HG02759 (cell line): ENCODE data around the gene TXLNB.
A peak's percentile ranks its signal among the peaks of the same experiment; 100 is the strongest.
"Not testable (repeated sequence)": the region's sequence is repeated elsewhere in the genome, so short reads cannot be mapped to it uniquely, and the experiment has no call there.

Experiments
- ATAC-seq: cut with Tn5 transposase; IDR thresholded peaks from one replicate; pipeline ENCODE4 v1.9.1; 2021; ENCODE audit warnings: mild to moderate bottlenecking, moderate library complexity; ENCODE audit not compliant: unreplicated experiment

TXLNB gene

GRCh38 chr6:139313229-139313628 is 21.4 kb upstream of the TXLNB start:
- no peak for ATAC-seq

- no peak for ATAC-seq
Observed at GRCh38 chr6:139311831-139312230, 20.0 kb upstream of the TXLNB start.

GRCh38 chr6:139308936-139309603 is 17.3 kb upstream of the TXLNB start:
- ATAC-seq, result no peak

GRCh38 chr6:139308286-139308916 is 16.6 kb upstream of the TXLNB start:
- no peak for ATAC-seq

- ATAC-seq, result no peak
Observed at GRCh38 chr6:139306291-139306981, 14.6 kb upstream of the TXLNB start.

- ATAC-seq, result no peak
Observed at GRCh38 chr6:139303185-139303584, 11.4 kb upstream of the TXLNB start.

- no peak for ATAC-seq
Observed at GRCh38 chr6:139297921-139298320, 6.1 kb upstream of the TXLNB start.

GRCh38 chr6:139296927-139297326 is 5.1 kb upstream of the TXLNB start:
- no peak for ATAC-seq

- ATAC-seq, result no peak
Observed at GRCh38 chr6:139295901-139296300, 4.1 kb upstream of the TXLNB start.

GRCh38 chr6:139294090-139294489 is 2.3 kb upstream of the TXLNB start:
- no peak for ATAC-seq

GRCh38 chr6:139293230-139293629 is 1.4 kb upstream of the TXLNB start:
- not testable (repeated sequence) for ATAC-seq

GRCh38 chr6:139290787-139291311 is 949 bp downstream of the TXLNB start:
- ATAC-seq, result peak; percentile 79

- ATAC-seq, result no peak
Observed at GRCh38 chr6:139289233-139289632, 2.6 kb downstream of the TXLNB start.

- no peak for ATAC-seq
Observed at GRCh38 chr6:139288496-139289040, 3.2 kb downstream of the TXLNB start.

GRCh38 chr6:139287868-139288267 is 3.9 kb downstream of the TXLNB start:
- no peak for ATAC-seq

GRCh38 chr6:139286438-139286837 is 5.4 kb downstream of the TXLNB start:
- ATAC-seq, result not testable (repeated sequence)

- ATAC-seq, result no peak
Observed at GRCh38 chr6:139285590-139285989, 6.2 kb downstream of the TXLNB start.

- no peak for ATAC-seq
Observed at GRCh38 chr6:139284789-139285188, 7.0 kb downstream of the TXLNB start.

- no peak for ATAC-seq
Observed at GRCh38 chr6:139282684-139283083, 9.1 kb downstream of the TXLNB start.

GRCh38 chr6:139278190-139278589 is 13.6 kb downstream of the TXLNB start:
- no peak for ATAC-seq

- ATAC-seq, result no peak
Observed at GRCh38 chr6:139277587-139277986, 14.2 kb downstream of the TXLNB start.

GRCh38 chr6:139277161-139277560 is 14.6 kb downstream of the TXLNB start:
- ATAC-seq, result no peak
